HG02840 (cell line): ENCODE results near the gene SLC1A5.
"Not testable (repeated sequence)": the region's sequence is repeated elsewhere in the genome, so short reads cannot be mapped to it uniquely, and the experiment has no call there.

Source experiments
- ATAC-seq: cut with Tn5 transposase; IDR thresholded peaks from one replicate; pipeline ENCODE4 v1.9.1; 2021; ENCODE audit warnings: mild to moderate bottlenecking, moderate library complexity, moderate number of reproducible peaks; ENCODE audit not compliant: unreplicated experiment, low FRiP score

SLC1A5 gene

DNA sequence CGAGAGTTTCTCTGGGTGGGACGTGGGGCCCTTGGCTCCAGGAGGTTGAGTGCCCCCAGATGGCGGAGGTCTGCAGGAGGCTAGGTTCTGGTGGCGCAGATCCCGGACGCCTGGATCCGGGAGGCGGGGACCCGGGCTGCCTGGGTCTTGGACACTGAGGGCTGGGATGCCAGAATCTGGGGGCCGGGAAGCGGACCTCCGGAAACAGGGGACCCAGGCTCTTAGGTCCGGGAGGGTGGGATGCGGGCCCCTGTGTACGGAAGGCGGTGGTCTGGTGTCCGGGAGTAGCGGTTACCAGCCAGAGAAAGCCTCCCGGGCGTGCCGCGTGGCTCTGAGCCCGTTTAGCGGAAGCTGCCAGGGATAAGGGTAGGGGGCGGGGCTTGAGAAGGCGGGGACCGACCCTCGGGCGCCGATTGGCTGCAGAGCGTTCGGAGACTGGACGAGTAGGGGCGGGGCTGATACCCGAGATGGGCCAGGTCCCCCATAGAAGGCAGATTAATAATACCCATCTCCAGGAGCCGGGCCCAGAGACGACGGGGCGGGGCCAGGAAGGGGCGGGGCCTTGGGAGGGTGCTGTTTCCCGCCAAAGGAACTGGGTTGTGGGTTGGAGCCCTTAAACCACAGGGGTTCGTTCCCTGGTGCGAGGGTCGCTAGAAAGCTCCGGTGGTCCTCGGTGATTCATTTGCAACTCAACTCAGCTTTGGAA, at the start of gene SLC1A5:
TSS of gene SLC1A5 (minus strand) at position 333 of the 706 bp plus-strand sequence. CDS start 629 bp downstream, outside the sequence.
- peak; percentile 55 for ATAC-seq

- ATAC-seq, result no peak
Observed at GRCh38 chr19:46838160-46838559, 49.8 kb upstream of the SLC1A5 start.

GRCh38 chr19:46834984-46835383, 46.6 kb upstream of the SLC1A5 start:
- no peak for ATAC-seq

- no peak for ATAC-seq
Observed at GRCh38 chr19:46834121-46834520, 45.7 kb upstream of the SLC1A5 start.

GRCh38 chr19:46830864-46831263, 42.5 kb upstream of the SLC1A5 start:
- no peak for ATAC-seq

DNA sequence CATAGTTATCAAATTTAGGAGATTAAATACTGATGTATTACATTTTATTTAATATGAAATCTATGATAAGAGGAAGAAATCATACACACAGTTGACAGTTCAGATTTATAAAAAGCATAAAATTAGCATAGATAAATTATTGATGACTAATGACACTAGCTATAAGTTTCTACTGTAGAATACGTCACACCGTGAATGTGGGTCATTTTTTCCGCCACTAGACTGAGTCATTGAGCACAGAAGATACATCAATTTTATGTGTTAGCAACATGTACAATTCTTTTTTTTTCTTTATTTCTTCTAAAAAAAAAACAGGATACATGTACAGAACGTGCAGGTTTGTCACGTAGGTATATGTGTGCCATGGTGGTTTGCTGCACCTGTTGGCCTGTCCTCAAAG, 40.1 kb upstream of the SLC1A5 start:
- ATAC-seq, result no peak

- no peak for ATAC-seq
Observed at GRCh38 chr19:46825731-46826055, 37.3 kb upstream of the SLC1A5 start.

- ATAC-seq, result no peak
Observed at GRCh38 chr19:46824890-46825730, 36.7 kb upstream of the SLC1A5 start.

DNA sequence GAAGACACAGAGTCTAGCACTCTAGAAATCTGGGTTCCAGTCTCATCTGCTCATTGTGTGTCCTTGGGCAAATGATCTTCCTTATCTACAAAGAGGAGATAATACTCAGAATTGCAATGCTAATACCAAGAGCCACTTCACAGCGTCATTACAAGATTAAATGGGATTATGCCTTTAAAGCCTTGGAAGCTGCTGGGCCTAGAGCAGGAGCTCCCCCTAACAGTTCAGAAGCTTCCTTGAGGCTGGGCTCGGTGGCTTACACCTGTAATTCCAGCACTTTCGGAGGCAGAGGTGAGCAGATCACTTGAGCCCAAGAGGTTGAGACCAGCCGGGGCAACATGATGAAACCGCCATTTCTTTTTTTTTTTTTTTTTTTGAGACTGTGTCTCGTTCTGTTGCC, 34.7 kb upstream of the SLC1A5 start:
- no peak for ATAC-seq

DNA sequence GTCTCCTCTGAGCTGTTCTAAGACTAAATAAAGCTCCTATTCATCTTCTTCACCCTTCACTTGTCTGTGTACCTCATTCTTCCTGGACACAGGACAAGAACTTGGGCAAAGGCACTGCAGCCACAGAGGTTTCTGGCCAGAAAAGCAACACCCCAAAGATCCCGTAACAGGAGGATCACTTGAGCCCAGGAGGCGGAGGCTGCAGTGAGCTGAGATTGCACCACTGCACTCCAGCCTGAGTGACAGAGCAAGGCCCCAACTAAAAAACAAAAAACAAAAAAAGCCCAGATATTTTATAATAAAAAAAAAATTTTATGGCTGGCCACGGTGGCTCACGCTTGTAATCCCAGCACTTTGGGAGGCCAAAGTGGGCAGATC, 34.0 kb upstream of the SLC1A5 start:
- ATAC-seq, result not testable (repeated sequence)

DNA sequence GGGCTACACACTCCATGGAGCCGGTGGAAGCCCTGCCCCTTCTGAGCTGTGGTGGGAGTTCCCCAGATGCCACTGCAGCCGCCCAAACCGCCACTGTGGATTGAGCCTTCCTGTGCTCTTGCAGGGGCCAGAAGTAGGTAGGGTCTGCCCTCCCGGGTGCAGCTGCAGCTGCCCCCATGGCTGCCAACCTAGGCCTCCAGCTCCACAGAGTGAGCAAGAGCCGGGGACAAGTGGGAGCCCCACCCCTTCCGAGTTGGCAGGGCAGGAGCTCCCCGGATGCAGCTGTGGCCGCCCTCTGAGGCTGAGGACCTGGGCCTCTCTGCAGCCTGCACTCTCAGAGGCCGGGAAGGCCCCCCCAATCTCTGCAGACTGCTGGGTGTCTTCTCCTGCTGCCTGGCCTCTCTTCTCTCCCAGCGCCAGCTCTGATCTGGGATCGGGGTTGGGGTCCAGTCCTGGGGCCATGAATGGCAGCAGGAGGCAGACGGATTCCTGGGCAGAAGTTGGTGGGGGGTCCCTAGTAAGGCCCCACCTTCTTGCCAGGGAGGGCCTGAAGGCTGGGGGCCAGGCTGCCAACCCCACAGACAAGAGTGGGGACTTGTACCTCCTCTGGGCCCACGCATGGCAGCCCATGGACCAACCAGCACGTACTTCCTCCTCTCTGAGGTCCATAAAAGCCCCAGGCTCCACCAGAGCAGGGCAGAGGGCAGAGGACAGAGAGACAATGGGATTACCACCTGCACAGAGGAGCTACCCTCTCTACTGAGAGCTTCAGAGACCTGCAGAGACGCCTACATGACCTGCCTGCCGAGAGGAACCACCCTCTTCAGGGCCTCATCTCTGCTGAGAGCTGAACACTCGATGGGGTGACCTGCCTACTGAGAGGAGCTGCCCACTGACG, 33.4 kb upstream of the SLC1A5 start:
- no peak for ATAC-seq

DNA sequence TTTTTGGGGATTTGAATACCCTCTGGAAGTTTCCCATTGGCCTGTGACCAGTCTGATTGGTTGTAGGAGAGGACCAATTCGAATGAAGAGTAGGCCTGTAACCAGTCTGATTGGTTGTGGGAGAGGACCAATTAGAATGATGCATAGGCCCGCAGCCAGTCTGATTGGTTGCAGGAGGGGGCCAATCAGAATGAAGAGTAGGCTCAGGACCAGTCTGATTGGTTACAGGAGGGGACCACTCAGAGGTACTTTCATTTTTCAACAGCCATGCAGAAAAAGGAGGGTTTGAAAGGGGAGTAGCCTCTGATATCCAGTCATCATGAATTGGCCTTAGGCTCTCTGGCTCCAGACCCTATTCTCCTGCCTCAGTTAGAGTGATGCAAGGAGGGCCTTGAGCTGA, 30.4 kb upstream of the SLC1A5 start:
- ATAC-seq, result no peak

DNA sequence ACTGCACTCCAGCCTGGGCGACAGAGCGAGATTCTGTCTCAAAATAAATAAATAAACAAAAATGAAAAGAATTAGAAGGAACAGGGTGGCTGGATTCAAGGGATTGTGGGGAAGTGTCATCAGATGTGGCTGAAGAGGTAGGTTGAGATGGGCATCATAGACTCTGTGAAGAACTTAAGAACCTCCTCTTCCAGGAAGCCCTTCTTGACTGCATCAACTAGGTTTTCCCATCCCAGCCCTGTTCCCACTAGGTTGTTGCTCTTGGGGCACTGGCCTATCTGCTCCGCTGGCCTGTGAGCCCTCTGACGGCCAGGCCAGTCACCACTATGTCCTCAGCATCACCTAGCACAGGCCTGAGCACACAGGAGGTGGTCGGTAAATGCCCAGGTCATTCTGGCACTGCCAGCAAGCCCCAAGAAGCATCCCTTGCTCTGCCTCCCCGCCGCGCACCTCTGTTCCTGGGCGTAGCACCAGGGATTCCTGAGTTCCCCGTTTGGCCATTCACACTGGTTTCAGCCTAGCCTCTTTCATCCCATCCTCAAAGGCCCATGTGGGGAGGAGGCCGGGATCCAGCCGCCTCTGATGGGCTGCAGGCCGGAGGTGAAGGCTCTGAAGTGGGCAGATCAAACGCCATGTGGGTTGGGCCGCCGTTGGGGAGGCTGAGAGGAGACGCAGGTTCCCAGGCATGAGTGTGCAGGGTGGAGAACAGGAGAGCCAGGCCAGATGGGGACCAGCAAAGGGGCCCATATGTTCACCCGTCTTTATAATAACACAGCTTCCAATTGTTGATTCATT, 27.6 kb upstream of the SLC1A5 start:
- ATAC-seq, result no peak

- no peak for ATAC-seq
Observed at GRCh38 chr19:46813839-46814358, 25.5 kb upstream of the SLC1A5 start.

- no peak for ATAC-seq
Observed at GRCh38 chr19:46812977-46813838, 24.8 kb upstream of the SLC1A5 start.

DNA sequence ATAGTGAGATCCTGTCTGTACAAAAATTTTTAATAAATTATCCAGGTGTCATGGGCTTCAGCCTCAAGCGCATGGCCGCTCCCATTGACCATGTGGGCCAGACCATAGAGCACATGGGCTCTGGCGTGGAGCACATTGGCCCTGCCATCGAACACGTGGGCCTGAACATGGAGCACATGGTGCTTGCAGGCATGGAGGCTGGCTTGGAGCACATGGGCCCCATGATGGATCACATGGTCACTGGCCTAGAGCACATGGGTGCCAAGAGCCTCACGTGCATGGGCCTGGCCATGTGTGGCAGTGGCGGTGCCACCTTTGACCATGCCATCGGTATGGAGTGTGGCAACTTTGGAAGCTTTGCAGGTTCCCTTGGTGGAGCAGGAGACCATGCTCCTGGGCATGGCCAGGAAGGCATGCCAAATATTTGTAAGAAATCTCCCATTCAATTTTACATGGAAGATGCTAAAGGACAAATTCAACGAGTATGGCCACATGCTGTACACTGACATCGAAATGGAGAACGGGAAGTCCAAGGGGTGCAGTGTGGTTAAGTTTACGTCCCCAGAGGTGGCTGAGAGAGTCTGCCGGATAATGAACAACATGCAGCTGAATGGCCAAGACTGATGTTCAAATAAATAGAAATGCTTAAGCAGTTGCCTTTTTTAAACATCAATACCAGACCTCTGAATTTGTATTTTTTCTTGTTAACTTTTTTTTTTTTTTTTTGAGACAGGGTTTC, 21.3 kb upstream of the SLC1A5 start:
- ATAC-seq, result no peak

- ATAC-seq, result no peak
Observed at GRCh38 chr19:46806656-46807055, 18.3 kb upstream of the SLC1A5 start.

DNA sequence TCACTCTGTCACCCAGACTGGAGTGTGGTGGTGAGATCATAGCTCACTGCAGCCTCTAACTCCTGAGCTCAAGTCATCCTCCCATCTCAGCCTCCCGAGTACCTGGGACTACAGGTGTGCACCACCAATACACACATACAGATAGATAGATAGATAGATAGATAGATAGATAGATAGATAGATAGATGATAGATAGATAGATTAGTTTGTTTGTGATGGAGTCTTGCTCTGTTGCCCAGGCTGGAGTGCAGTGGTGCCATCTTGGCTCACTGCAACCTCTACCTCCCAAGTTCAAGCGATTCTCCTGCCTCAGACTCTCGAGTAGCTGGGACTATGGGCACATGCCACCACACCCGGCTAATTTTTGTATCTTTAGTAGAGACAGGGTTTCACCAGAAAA, 16.0 kb upstream of the SLC1A5 start:
- ATAC-seq, result not testable (repeated sequence)
